Kidney epithelial cell (primary cell): Measurements from ENCODE around the gene SEMA4B. TPM values are rescaled to one million over a fixed set of nuclear protein-coding genes. Genes with fewer than 3 reads are reported as not detected.

Experiments used
- DNase-seq: peaks from one replicate; pipeline ENCODE4 v3.0.0-alpha.2; 2010; ENCODE audit warnings: low read depth
- H3K27me3 ChIP-seq: 2 replicates; pipeline ENCODE4 v1.6.0; 2011; ENCODE audit warnings: low read length; ENCODE audit not compliant: control insufficient read depth, insufficient read depth
- H3K36me3 ChIP-seq: 2 replicates; pipeline ENCODE4 v1.5.1; 2011; ENCODE audit warnings: low read length; ENCODE audit not compliant: control insufficient read depth, insufficient read depth
- H3K4me3 ChIP-seq: 2 replicates; pipeline ENCODE4 v1.5.1; 2011; ENCODE audit warnings: low read depth, mild to moderate bottlenecking, control low read depth, low read length
- CTCF ChIP-seq: IDR thresholded peaks from 2 replicates; pipeline ENCODE4 v1.5.1; 2011; ENCODE audit warnings: mild to moderate bottlenecking, moderate library complexity, low read length, control low read depth, inconsistent platforms; ENCODE audit not compliant: insufficient read depth, poor library complexity, severe bottlenecking
- total RNA-seq: library from RNA; depleted of rRNA; stranded (reverse); fragments of >200 nt; gene quantifications from 2 replicates; pipeline ENCODE4 v1.2.3, GENCODE V29; 2015

The SEMA4B gene
- total RNA-seq, 1 donor from 2014 or later: 44.2 TPM

- peak overlapping the region; percentile 92 for H3K4me3 ChIP-seq
- peaks cover 3% of the 10 kb centered on the region for H3K36me3 ChIP-seq
- no peaks in the 10 kb centered on the region for H3K27me3 ChIP-seq
- DNase-seq: no peak
- TF ChIP-seq CTCF: no peak
Measured at GRCh38 chr15:90203473-90203872, 2.3 kb downstream of the SEMA4B start.

- H3K4me3 ChIP-seq: peak overlapping the region; percentile 92
Measured at GRCh38 chr15:90203922-90204321, 2.8 kb downstream of the SEMA4B start.

GRCh38 chr15:90205050-90205848, 4.1 kb downstream of the SEMA4B start:
- Histone ChIP-seq H3K4me3 (no peak overlapping the region), H3K27me3 (no peaks in the 10 kb centered on the region), H3K36me3 (peaks cover 3% of the 10 kb centered on the region)
- no peak for TF ChIP-seq CTCF
- DNase-seq: no peak

More at GRCh38 chr15:90203922-90204321, 2.8 kb downstream of the SEMA4B start:
- H3K27me3 ChIP-seq: no peaks in the 10 kb centered on the region
- DNase-seq: no peak
- H3K36me3 ChIP-seq: peaks cover 3% of the 10 kb centered on the region
- no peak for TF ChIP-seq CTCF

- TF ChIP-seq CTCF: no peak
- Histone ChIP-seq H3K36me3 (peaks cover 3% of the 10 kb centered on the region), H3K27me3 (no peaks in the 10 kb centered on the region), H3K4me3 (no peak overlapping the region)
- no peak for DNase-seq
Measured at GRCh38 chr15:90205886-90206285, 4.8 kb downstream of the SEMA4B start.

- no peak for TF ChIP-seq CTCF
- Histone ChIP-seq H3K4me3 (no peak overlapping the region), H3K36me3 (peaks cover 3% of the 10 kb centered on the region), H3K27me3 (no peaks in the 10 kb centered on the region)
- no peak for DNase-seq
Measured at GRCh38 chr15:90207252-90207651, 6.1 kb downstream of the SEMA4B start.

- Histone ChIP-seq H3K27me3 (no peaks in the 10 kb centered on the region), H3K4me3 (no peak overlapping the region), H3K36me3 (peaks cover 4% of the 10 kb centered on the region)
- no peak for DNase-seq
- no peak for TF ChIP-seq CTCF
Measured at GRCh38 chr15:90208356-90208755, 7.2 kb downstream of the SEMA4B start.
